ENCODE results near the gene IDH2.

The IDH2 gene

DNA sequence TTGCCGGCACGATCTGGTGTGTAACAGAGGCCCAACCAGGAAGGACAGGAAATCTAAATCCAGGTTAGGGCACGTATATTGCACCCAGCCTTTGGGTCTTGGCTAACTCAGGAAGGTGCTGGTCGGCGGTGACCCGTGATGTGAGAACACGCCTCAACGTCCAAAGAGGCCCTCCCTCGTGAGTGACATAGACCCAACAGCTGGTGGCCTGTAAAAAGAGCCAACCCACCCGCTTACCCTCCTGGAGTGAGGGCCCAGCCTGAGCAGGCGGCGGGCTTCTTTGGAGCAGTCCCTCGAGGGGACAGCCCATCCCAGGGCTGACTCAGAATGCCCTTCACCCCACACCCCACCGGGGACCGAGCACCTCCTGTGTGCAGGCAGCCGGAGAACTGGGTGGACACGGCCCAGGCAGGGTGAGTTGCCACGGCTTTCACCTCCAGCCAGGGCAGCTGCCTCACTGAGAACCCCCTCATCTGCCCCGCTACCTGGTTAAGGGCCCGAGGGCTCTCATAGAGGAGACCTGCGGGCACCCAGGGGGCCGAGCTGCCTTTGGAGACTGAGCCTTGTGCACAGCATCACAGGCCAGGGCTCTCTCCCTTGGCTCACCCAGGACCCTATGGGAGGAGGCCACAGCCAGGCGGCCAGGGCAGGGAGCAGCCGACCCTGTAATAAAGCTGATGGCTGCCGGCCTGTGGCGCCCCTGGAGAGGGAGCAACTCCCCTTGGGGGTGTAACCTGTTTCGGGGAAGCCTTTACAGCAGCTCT, 59.3 kb downstream of the IDH2 start:
- DNase-seq (ENCODE audit: low spot score), result no peak

DNA sequence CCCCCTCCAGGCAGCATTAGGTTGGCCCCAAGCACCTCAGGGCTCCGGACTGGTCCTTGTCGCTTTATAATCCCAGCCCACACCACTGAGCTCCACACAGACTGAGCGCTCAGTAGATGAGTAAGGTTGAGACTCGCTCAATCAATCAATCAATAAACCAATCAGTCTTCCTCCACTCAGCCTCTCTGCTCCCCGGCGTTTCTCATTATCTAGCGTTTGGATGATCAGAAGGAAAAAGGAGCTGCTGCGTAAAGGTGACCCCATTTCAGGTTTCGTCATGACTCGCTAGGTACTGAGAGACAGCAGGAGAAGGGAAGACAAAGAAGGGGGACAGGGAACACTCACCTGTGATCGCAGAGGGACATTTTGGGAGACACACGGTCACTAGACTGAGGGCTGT, 59.9 kb downstream of the IDH2 start:
- DNase-seq (ENCODE audit: low spot score), result no peak

DNA sequence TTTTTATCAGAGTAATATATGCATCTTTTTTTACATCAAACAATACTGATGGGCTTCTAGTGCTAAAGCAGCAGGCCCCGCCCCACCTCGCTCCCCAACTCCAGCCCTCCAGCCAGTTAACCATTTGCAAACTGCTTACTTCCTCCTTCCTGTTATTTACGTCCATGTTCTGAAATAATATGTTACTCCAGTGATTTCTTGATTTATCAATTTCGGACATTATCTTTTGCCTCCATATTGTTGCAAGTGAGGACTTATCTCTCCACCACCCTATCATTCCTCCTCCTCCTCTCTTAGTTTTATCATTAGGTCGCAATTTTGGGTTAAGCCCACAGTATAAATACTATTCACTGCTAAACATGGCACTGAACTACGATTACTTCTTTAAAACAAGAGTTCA, 61.6 kb downstream of the IDH2 start:
- no peak for DNase-seq (ENCODE audit: low spot score)

DNA sequence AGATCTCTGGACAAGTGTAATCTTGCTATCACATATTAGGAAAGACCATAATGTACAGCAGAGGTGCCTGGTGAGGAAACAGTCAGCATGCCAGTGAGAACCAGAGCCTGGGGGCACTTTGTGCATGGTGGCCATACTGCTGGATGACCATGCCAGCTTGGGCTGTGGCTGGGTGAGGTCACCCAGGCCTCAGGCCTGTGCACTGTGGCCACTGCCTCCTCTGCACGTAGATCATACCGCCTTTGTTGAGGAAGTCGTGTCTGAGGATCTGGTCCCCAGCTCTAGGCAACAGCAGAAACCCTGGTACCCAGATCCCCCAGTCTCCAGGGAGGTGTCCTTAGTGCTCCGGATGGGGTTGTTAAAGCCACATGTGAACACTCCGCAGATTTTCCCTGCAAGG, 62.3 kb downstream of the IDH2 start:
- DNase-seq (ENCODE audit: low spot score), result no peak

DNA sequence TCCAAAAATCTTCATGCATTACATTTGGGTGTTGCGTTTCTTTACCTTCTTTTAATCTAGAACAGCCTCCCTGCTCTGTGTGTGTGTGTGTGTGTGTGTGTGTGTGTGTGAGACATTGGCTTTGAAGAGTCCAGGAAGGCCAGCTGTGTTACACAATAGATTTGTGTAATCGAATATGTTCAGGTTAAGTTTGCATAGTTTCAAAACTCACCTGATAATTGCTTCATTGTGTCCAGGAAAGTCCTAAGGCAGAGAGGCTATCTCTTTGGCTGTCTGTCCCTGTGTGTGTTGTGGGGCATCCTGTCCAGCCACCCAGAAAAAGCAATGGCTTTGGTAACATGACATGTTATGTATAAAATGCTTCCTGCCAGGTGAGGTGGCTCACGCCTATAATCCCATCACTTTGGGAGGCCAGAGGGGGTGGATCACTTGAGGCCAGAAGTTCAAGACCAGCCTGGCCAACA, 63.6 kb downstream of the IDH2 start:
- peak; percentile 32 for DNase-seq (ENCODE audit: low spot score)

DNA sequence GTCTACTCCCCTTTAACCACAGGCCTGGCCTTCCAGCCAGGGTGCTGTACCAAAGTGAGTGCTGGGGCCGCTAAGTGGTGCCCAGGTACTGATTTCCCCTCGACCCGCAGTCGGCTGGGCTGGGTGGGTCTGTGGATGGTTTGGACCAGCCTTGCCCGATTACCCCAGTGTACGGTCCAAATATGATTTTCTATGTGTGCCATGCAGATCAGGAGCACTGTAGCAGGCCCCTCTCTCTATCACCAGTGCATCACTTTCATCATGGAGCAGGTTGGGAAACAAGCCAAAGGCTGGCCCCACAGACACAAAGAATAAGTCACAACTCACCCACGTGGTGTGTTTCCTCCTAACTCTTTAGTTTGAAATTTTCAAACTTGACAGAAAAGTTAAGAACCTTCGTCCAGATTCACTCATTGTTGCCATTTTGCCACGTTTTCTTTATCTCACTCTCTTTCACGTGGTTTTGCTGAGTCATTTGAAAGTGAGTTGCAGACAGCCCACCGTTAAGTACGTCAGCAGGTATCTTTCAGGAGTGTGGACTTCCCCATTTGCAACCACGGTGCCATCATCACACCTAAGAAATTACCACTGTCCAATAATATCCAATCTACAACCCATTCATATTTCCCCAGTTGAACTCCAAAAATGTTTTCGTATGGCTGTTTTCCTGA, 64.2 kb downstream of the IDH2 start:
- DNase-seq (ENCODE audit: low spot score), result peak; percentile 77

DNA sequence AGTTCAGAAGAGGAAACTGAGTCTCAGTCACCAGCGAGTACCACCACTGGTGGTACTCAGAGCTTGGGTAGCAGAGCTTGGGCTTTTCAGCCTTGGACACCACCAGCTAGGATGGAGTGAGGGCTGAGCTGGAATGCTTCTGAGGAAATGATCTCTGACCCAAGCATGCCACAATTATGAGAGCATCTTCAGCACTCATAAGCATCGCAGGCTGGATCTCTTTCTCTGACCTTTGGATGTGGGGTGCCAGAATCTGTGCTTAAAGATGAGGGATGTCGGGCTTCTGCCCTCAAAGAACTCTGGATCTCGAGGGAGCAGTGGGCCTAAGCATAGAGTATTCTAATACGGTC, 64.8 kb downstream of the IDH2 start:
- DNase-seq (ENCODE audit: low spot score), result no peak

DNA sequence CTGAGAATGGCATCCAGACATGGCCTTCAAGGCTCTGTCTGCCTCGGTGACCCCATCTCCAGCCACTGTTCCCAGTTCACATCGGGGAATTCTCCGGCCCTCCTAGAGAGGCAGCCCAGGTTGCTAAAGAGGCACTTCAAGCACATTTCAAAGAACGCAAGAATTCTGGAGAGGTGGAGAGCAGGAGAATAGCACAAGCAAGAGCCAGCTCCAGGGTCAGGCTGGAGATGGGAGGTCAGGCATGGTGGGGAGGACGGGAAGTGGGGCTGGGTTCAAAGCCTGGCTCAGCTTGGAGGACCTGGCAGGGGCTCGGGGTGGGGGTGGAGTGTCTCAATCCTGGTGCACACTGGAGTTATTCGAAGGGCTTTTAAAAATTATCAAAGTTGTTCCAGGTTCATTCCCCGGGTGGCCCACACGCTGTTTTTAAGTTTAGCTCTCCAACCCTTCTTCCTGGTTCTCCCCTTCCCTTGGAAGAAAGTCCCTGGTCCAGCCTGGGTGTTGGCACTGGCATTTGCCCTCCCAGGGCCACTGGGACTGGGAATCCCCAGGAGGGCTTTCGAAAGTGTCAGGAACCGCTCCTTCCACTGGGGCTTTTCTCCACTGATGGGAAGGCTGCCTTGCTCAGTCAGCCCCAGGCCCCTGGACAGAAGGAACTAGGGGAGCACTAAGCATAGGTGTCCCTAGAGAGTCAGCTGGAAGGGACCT, 65.3 kb downstream of the IDH2 start:
- no peak for DNase-seq (ENCODE audit: low spot score)

DNA sequence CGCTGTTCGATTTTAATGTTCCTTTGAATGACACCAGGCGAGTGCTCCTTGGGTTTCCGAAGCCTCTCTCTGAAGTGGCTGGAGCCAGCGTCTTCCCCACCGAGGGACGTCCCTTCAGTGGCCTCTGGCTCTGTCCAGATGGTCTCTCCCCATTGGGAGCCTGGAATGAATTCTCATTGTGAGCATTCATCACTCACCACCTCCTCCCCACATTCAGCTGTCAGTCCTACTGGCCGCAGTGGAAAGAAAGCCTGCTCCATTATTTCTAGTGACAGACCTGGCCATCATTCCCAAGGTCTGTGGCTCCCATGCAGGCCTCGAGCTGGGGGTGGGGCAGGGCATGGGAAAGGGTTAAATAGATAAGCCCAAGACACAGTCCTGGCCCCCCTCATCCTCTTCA, 65.9 kb downstream of the IDH2 start:
- no peak for DNase-seq (ENCODE audit: low spot score)

DNA sequence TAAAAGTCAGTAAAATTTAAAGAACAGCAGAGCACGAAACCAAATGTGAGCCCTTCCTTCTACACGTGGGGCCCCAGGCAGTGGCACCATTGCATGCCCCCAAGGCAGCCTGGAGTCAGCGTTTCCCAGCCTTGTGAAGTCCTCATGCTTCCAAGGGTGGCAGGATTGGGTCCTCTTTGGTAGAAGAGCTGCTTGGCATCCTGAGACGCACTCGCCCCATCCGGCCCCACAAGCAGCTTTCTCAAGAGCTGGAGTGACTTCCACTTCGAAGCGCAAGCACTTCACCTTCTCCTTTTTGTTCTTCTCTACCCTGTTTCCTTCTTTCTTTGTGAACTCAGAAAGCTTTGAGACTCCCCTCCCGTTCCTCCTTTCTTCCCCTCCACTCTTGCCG, 66.4 kb downstream of the IDH2 start:
- no peak for DNase-seq (ENCODE audit: low spot score)

DNA sequence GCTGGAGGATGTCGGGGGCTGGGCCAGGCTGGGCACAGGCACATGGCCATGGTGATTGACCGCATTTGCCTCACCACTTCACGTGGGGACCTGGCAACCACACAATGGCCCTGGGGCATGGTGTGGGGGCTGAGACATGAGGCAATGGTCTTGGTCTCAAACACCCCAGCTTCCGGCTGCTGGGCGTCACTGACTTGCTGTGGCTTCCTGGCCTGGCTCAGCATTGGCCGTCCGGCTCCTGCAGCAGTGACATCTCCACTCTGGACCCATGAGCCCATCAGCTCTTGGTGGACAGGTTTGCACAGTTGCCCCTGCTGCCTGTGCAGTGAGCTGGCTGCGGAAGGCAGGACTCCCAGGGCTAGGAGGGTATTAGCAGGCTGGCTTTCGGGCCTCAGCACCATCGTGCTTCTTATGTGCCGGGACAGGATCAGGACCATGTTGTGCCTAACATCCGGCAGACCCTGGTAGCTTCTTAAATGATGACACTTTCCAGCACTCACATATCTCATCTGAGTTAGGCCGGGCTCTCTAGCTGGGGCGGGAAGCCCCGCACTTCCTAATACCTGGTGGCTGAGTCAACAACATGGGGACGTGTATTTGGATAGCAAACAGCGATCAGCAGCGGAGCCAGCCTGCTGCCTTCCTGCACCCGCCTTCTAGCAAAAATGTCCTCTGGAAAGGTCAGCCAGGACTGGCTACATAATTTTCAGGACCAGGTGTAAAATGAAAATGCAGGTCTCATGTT, 67.0 kb downstream of the IDH2 start:
- DNase-seq (ENCODE audit: low spot score), result peak; percentile 86

DNA sequence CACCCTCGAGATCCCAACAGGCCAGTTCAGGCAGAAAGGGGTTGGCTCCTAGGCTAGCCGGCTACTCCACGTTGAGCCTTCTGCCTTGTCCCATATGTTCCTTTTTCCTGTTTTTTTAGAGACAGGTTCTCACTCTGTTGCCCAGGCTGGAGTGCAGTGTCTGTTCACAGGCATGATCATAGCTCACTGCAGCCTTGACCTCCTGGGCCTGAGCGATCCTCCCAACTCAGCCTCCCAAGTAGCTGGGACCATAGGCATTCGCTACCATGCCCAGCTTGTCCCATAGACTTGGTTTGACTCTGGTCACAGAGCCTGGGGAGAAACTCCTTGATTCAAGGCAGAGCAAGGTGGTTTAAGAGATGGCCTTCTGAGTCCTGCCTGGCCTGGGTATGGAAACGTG, 68.8 kb downstream of the IDH2 start:
- no peak for DNase-seq (ENCODE audit: low spot score)
